B cell (primary cell): ENCODE results near the gene NFIC.

Source experiments
- EZH2 ChIP-seq: IDR thresholded peaks from 2 replicates; pipeline ENCODE4 v1.6.1; 2012; ENCODE audit warnings: borderline replicate concordance, low read depth, mild to moderate bottlenecking, moderate library complexity, low read length; ENCODE audit not compliant: insufficient read depth, poor library complexity, severe bottlenecking
- TF ChIP-seq, protein P1 (sequence below): fragments of 200-600 bp; IDR thresholded peaks from one replicate; pipeline ENCODE4 v1.8.0; 2022; ENCODE audit warnings: antibody characterized with exemption, mild to moderate bottlenecking

DNA sequence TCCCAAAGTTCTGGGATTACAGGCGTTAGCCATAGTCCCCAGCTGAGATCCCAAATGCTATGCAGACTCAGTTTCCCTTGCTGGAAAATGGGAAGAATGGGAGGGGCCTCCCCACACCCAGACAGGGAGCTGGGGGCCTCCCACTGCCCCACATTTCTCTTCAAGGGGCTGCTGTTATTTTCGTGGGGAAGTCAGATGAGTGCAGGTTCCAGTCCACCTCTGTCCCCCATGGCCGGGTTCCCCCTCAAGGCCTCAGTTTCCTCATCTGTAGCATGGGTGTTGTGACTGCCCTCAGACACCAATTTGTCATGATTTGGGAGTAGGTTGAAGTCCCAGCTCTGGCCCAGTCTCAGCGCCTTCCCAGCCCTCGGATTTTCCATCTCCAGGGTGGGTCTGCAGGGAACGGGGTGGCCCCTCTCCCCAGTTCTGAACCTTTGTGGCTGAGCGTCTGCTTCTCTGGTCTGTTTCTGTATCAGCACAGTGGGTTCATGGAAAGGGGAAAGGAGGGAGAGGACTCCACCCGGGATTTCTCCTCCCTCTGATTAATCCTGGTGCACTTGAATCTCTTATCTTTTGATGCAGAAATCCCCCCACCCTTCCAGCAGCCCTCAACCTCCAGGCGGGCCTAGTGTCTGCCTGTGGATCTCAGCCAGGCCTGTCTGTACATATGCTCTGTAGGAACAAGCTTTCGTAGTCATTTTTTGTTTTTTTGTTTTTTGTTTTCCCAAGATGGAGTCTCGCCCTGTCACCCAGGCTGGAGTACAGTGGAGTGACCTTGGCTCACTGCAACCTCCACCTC lies 12.2 kb downstream of the NFIC start:
- TF ChIP-seq, protein P1, sequence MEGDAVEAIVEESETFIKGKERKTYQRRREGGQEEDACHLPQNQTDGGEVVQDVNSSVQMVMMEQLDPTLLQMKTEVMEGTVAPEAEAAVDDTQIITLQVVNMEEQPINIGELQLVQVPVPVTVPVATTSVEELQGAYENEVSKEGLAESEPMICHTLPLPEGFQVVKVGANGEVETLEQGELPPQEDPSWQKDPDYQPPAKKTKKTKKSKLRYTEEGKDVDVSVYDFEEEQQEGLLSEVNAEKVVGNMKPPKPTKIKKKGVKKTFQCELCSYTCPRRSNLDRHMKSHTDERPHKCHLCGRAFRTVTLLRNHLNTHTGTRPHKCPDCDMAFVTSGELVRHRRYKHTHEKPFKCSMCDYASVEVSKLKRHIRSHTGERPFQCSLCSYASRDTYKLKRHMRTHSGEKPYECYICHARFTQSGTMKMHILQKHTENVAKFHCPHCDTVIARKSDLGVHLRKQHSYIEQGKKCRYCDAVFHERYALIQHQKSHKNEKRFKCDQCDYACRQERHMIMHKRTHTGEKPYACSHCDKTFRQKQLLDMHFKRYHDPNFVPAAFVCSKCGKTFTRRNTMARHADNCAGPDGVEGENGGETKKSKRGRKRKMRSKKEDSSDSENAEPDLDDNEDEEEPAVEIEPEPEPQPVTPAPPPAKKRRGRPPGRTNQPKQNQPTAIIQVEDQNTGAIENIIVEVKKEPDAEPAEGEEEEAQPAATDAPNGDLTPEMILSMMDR, result no peak
- TF ChIP-seq EZH2, result no peak
